Measurements from ENCODE around the gene SYCP2L.

GRCh38 chr6:10867952-10868351 lies 18.9 kb upstream of the SYCP2L start:
- TF ChIP-seq POLR2A (IDR thresholded peaks at IDR 0.05; ENCODE audit: low read length) (no peak), GATA1 (IDR thresholded peaks at IDR 0.05; ENCODE audit: low read depth, low read length) (no peak)

Measured in erythroblast (primary cell).